B cell (primary cell): ENCODE data around the gene TNP2. TPM values are rescaled to one million over a fixed set of nuclear protein-coding genes. Genes with fewer than 3 reads are reported as not detected.

Experiments used
- ATAC-seq: fragments of 200-7000 bp; cut with Tn5 transposase; one replicate; pipeline ENCODE4 v1.10.0; 2021; ENCODE audit warnings: low read depth, mild to moderate bottlenecking, moderate number of reproducible peaks, moderate library complexity
- CTCF ChIA-PET: fragments of 350-600 bp; sonication (Branson Sonifier 250); formaldehyde crosslinking; loops from one replicate; lab custom pipeline; 2021; ENCODE audit warnings: antibody characterized with exemption, inconsistent platforms; lab: Charles Lee
- POLR2A ChIA-PET: fragments of 350-600 bp; sonication (Branson Sonifier 250); formaldehyde crosslinking; loops from one replicate; lab custom pipeline; 2021; ENCODE audit warnings: antibody characterized with exemption; lab: Charles Lee
- DNase-seq: peaks from one replicate; pipeline ENCODE4 v3.0.0; 2013
- H2AFZ ChIP-seq: 2 replicates; pipeline ENCODE4 v1.6.1; 2012; ENCODE audit warnings: mild to moderate bottlenecking, low read depth, low read length; ENCODE audit not compliant: insufficient read depth, poor library complexity, severe bottlenecking
- H3K27ac ChIP-seq, 2 donors: 1 replicate in 1 of 2; 2 replicates in 1 of 2; pipeline ENCODE4 v1.5.1; 2012 to 2013; ENCODE audit warnings: low read length in 2 of 2, mild to moderate bottlenecking in 2 of 2, moderate library complexity in 1 of 2
- H3K27me3 ChIP-seq, 4 experiments: fragments of 200-600 bp in 1 of 4; sonication (generic) in 1 of 4; replicated peaks in 1 of 4; 1 replicate in 2 of 4; 2 replicates in 2 of 4; pipeline versions ENCODE4 v1.6.1 to v1.7.0; 2013 to 2016; ENCODE audit warnings: low read length in 3 of 4, mild to moderate bottlenecking in 2 of 4, mixed read lengths in 1 of 4, moderate library complexity in 1 of 4; ENCODE audit not compliant: insufficient read depth in 4 of 4, control insufficient read depth in 3 of 4; ENCODE audit errors: control extremely low read depth in 1 of 4
- H3K36me3 ChIP-seq, 2 experiments: replicated peaks in 1 of 2; 1 replicate in 1 of 2; 2 replicates in 1 of 2; pipeline versions ENCODE4 v1.6.1 to v1.7.1; 2013; ENCODE audit warnings: low read length in 1 of 2; ENCODE audit not compliant: insufficient read depth in 2 of 2, control insufficient read depth in 1 of 2; ENCODE audit errors: control extremely low read depth in 1 of 2, extremely low read depth in 1 of 2
- H3K4me1 ChIP-seq, 2 donors: fragments of 200-600 bp in 1 of 2; sonication (generic) in 1 of 2; 1 replicate in 1 of 2; 2 replicates in 1 of 2; pipeline versions ENCODE4 v1.5.1 to v1.6.1; 2013 to 2017; ENCODE audit warnings: low read length in 2 of 2; ENCODE audit not compliant: control insufficient read depth in 2 of 2, insufficient read depth in 2 of 2
- H3K4me2 ChIP-seq: replicated peaks from 2 replicates; pipeline ENCODE3; 2012; ENCODE audit warnings: mild to moderate bottlenecking, low read depth, low read length; ENCODE audit not compliant: poor library complexity, severe bottlenecking
- H3K4me3 ChIP-seq, 5 experiments: fragments of 200-600 bp in 1 of 5; sonication (generic) in 1 of 5; 1 replicate in 3 of 5; 2 replicates in 2 of 5; pipeline versions ENCODE4 v1.5.1 to v1.7.0; 2011 to 2016; ENCODE audit warnings: low read length in 4 of 5, mild to moderate bottlenecking in 4 of 5, low read depth in 2 of 5, control low read depth in 1 of 5, moderate library complexity in 1 of 5; ENCODE audit not compliant: insufficient read depth in 1 of 5; ENCODE audit errors: control extremely low read depth in 1 of 5, extremely low read depth in 1 of 5
- H3K79me2 ChIP-seq: fragments of 200-600 bp; sonication (generic); one replicate; pipeline ENCODE4 v1.6.0; 2016; ENCODE audit warnings: low read length; ENCODE audit not compliant: control insufficient read depth, insufficient read depth
- H3K9ac ChIP-seq: fragments of 200-600 bp; sonication (generic); 2 replicates; pipeline ENCODE4 v1.6.1; 2017; ENCODE audit warnings: mild to moderate bottlenecking, low read length, moderate library complexity
- H3K9me3 ChIP-seq, 3 donors: one replicate each; pipeline versions ENCODE4 v1.6.1 to v1.7.1; 2013; ENCODE audit warnings: low read length in 2 of 3; ENCODE audit not compliant: control insufficient read depth in 2 of 3, insufficient read depth in 1 of 3; ENCODE audit errors: control extremely low read depth in 1 of 3
- H4K20me1 ChIP-seq: 2 replicates; pipeline ENCODE4 v1.6.0; 2012; ENCODE audit warnings: mild to moderate bottlenecking, low read length; ENCODE audit not compliant: insufficient read depth, control insufficient read depth, poor library complexity, severe bottlenecking
- H3K27ac Mint-ChIP-seq: one replicate; pipeline ENCODE4 v1.8.0; 2021; ENCODE audit warnings: mixed read lengths
- H3K27me3 Mint-ChIP-seq: one replicate; pipeline ENCODE4 v1.8.0; 2021; ENCODE audit warnings: mixed read lengths
- H3K4me1 Mint-ChIP-seq: one replicate; pipeline ENCODE4 v1.8.0; 2021; ENCODE audit warnings: mixed read lengths
- H3K4me3 Mint-ChIP-seq: one replicate; pipeline ENCODE4 v1.8.0; 2021; ENCODE audit warnings: mixed read lengths
- H3K9me3 Mint-ChIP-seq: one replicate; pipeline ENCODE4 v1.8.0; 2022; ENCODE audit warnings: mixed read lengths; ENCODE audit not compliant: insufficient read depth
- CTCF ChIP-seq: fragments of 200-600 bp; IDR thresholded peaks from one replicate; pipeline ENCODE4 v1.8.0; 2022; ENCODE audit warnings: antibody characterized with exemption, mild to moderate bottlenecking
- EZH2 ChIP-seq: IDR thresholded peaks from 2 replicates; pipeline ENCODE4 v1.6.1; 2012; ENCODE audit warnings: borderline replicate concordance, low read depth, mild to moderate bottlenecking, moderate library complexity, low read length; ENCODE audit not compliant: insufficient read depth, poor library complexity, severe bottlenecking
- WGBS: methylation state at CpG from one replicate; pipeline ENCODE4 v1.1.5; 2013; ENCODE audit warnings: missing lambda C conversion rate; ENCODE audit not compliant: insufficient coverage; 5-methylcytosine and 5-hydroxymethylcytosine counted together
- intact Hi-C: fragments of 100-400 bp; cut with micrococcal nuclease; formaldehyde crosslinking; loops from one replicate; pipeline ENCODE4 v1.10.0; 2022
- polyA plus RNA-seq: library from polyadenylated mRNA; depleted of rRNA; stranded (reverse); fragments of >200 nt; gene quantifications from 2 replicates; pipeline ENCODE4 v1.2.3, GENCODE V29; 2012
- total RNA-seq, 2 donors: library from RNA; stranded (reverse); fragments of 120-200 nt in 1 of 2; gene quantifications; 1 replicate in 1 of 2; 2 replicates in 1 of 2; pipeline versions ENCODE4 v1.2.3 to v1.2.4, GENCODE V29; 2013 to 2022

TNP2 gene
- total and polyA plus RNA-seq, 2 donors (not counting 1 experiment from before 2014, with no cell fraction given) = not detected

- ATAC-seq (no peak), DNase-seq (no peak)
- TF ChIP-seq EZH2 (no peak), CTCF (no peak)
- H3K27me3 ChIP-seq = no peaks in the 10 kb centered on the region
- ChIA-PET CTCF (interaction anchor here (0.7 to 1.1 kb wide), 2 partner anchors 61 to 285 kb away, joined by 3 read pairs; no protein-coding TSS in a partner anchor), POLR2A (interaction anchor here (0.7 to 1.4 kb wide), 6 partner anchors 19 to 106 kb away, joined by 3 to 5 read pairs (median 4); no protein-coding TSS in a partner anchor)
- no peaks in the 10 kb centered on the region for H3K9me3 Mint-ChIP-seq
- peak overlapping the region; percentile 6 for H3K4me3 Mint-ChIP-seq
- 90% methylated on average over 14 of the region's 16 CpGs for WGBS
- H3K27ac ChIP-seq = no peak overlapping the region
- no peaks in the 10 kb centered on the region for H3K27me3 Mint-ChIP-seq
- peaks cover 45% of the 10 kb centered on the region for H4K20me1 ChIP-seq
- H3K4me1 Mint-ChIP-seq = peaks cover 40% of the 10 kb centered on the region
- peaks cover 14% of the 10 kb centered on the region for H3K79me2 ChIP-seq
- H3K4me1 ChIP-seq = peaks cover 26 to 31% of the 10 kb centered on the region in 2 donors
- intact Hi-C loops = loop anchor here (10.0 kb wide), 2 partner anchors 435 to 665 kb away; partner anchors contain the start of gene GSPT1
- peaks cover 2 to 17% of the 10 kb centered on the region in 2 experiments for H3K36me3 ChIP-seq
- no peak overlapping the region for H3K9ac ChIP-seq
- H3K4me3 ChIP-seq = no peak overlapping the region
- H2AFZ ChIP-seq = no peak overlapping the region
- H3K4me2 ChIP-seq = no peak overlapping the region
- H3K27ac Mint-ChIP-seq = peak overlapping the region; percentile 46
- H3K9me3 ChIP-seq = peaks cover 0 to 3% (median 0%) of the 10 kb centered on the region in 3 donors
Observed at GRCh38 chr16:11250091-11250785, 18.9 kb downstream of the TNP2 start.
